Measurements from ENCODE around the gene THRAP3. TPM values are rescaled to one million over a fixed set of nuclear protein-coding genes. Genes with fewer than 3 reads are reported as not detected.
A peak's percentile ranks its signal among the peaks of the same experiment; 100 is the strongest.

Gene THRAP3
- total RNA-seq, 2 experiments from 2014 or later = 135 to 138 TPM

DNA sequence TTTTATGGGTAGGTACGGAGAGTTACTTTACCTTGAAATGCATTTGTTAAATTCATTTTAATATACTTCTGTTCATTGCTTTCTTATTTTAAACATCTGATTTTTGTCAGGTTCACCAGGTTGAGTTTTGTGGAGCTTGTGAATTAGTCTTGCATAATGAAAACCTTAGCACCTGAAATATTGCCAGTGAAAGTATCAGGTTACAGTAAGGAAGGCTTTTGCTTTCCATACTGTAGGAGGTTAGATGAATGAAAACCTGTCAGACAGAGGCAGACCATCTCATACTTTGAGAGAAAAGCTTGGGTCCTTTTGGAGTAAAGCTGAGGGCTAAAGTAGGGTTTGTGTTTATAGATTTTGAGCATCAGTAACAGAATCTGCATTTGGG is 34.7 kb downstream of the THRAP3 start:
- H3K4me3 Mint-ChIP-seq = no peak overlapping the region
- intact Hi-C loops (cut with micrococcal nuclease) = no loop called here
- no peak for DNase-seq
- no peaks in the 10 kb centered on the region for H3K9me3 Mint-ChIP-seq
- ChIA-PET POLR2A (no interaction called here), CTCF (no interaction called here)
- H3K36me3 Mint-ChIP-seq = peaks cover 19% of the 10 kb centered on the region
- H3K4me1 Mint-ChIP-seq (ENCODE audit: low read depth) = peaks cover 28% of the 10 kb centered on the region
- H3K27me3 Mint-ChIP-seq = no peaks in the 10 kb centered on the region
- H3K27ac Mint-ChIP-seq = no peak overlapping the region

DNA sequence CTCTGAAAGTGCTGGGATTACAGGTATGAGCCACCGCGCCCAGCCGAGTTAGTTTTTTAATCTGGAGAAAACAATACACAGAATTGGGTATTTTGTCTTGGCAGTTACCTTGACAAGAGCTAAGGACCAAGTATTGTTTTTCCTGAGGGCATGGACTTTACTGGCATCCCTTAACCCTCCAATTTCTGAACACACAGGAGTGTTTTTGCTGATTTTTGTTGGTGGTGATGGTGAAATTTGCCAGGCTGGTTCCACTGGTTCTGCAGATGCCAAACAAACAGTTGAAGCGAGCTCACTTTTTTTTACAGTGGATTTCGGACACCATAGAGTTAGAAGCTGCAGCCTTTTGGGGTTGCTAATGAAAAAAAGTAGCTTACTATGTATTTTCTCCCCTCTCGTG is 44.7 kb downstream of the THRAP3 start:
- POLR2A ChIA-PET = interaction anchor here (0.7 kb wide), 1 partner anchor 22 kb away, joined by 3 read pairs; no protein-coding TSS in a partner anchor
- H3K4me1 Mint-ChIP-seq (ENCODE audit: low read depth) = peaks cover 24% of the 10 kb centered on the region

DNA sequence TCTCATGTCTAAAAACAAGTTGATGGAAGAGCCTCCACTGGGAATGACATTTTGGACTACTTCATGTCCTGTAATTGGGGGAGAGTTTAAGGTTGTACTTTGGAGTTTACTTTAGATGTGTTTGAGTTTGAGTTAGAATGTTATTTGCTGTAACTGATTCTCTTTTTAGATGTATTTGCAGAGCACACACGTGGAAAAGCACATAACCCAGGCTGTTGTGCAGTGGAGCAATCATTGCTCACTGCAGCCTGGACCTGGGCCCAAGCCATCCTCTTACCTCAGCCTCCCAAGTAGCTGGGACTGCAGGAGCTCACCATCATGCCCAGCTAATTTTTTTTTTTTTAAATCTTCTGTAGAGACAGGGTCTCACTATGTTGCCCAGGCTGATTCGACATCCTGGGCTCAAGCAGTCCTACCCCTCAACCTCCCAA is 45.2 kb downstream of the THRAP3 start:
- H3K27ac Mint-ChIP-seq = no peak overlapping the region
- H3K4me3 Mint-ChIP-seq = no peak overlapping the region
- no peaks in the 10 kb centered on the region for H3K9me3 Mint-ChIP-seq
- H3K27me3 Mint-ChIP-seq = no peaks in the 10 kb centered on the region
- intact Hi-C loops (cut with micrococcal nuclease) = no loop called here
- CTCF ChIA-PET = interaction anchor here (0.6 to 1.9 kb wide), 3 partner anchors 16 to 31 kb away, joined by 3 to 6 read pairs (median 3); no protein-coding TSS in a partner anchor
- POLR2A ChIA-PET = no interaction called here
- DNase-seq = no peak
- H3K36me3 Mint-ChIP-seq = peaks cover 22% of the 10 kb centered on the region
- H3K4me1 Mint-ChIP-seq (ENCODE audit: low read depth) = peaks cover 21% of the 10 kb centered on the region

More for the DNA sequence above, 44.7 kb downstream of the THRAP3 start:
- CTCF ChIA-PET = interaction anchor here (0.6 to 1.9 kb wide), 3 partner anchors 17 to 31 kb away, joined by 3 to 6 read pairs (median 3); no protein-coding TSS in a partner anchor
- Mint-ChIP-seq H3K27me3 (no peaks in the 10 kb centered on the region), H3K27ac (no peak overlapping the region), H3K4me3 (no peak overlapping the region), H3K9me3 (no peaks in the 10 kb centered on the region), H3K36me3 (peaks cover 22% of the 10 kb centered on the region)
- intact Hi-C loops (cut with micrococcal nuclease) = no loop called here
- DNase-seq = no peak

DNA sequence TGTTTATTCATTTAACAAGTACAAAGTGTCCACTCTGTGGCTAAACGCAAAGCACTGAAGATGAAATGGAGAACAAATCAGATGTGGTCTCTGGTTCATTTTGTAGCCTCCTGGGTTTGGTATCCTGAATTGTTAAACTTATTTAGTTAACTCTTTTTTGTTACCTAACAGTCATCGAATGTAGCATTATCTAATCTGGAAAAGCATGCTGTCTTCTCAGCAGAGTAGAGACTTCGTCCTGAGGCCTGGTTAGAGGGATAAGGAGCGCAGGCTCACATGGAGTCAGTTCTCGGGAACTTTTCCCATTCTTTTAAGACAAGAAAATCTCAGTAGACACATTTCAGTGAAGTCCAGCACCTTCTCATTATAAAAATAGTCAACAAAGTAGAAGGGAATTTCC is 48.8 kb downstream of the THRAP3 start:
- Mint-ChIP-seq H3K9me3 (no peaks in the 10 kb centered on the region), H3K27ac (no peak overlapping the region)
- CTCF ChIA-PET = no interaction called here

DNA sequence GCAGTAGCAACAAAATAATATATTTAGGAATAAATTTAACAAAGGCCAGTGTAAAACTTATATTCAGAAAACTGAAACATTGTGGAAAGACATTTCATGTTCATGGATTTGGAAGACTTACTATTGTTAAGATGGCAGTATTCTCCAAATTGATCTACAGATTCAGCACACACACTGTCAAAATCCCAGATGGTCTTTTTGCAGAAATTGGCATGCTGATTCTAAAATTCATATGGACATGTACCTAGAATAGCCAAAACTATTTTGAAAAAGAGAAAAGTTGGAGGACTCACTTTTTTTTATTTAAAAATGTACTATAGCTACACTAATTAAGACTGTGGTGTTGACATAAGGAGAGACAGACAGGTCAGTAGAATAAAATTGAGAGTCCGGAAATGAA is 50.0 kb downstream of the THRAP3 start:
- Mint-ChIP-seq H3K27ac (no peak overlapping the region), H3K4me3 (no peak overlapping the region), H3K4me1 (ENCODE audit: low read depth) (peaks cover 18% of the 10 kb centered on the region), H3K9me3 (no peaks in the 10 kb centered on the region), H3K36me3 (peaks cover 19% of the 10 kb centered on the region), H3K27me3 (no peaks in the 10 kb centered on the region)
- no peak for DNase-seq
- ChIA-PET CTCF (interaction anchor here (1.6 kb wide), 1 partner anchor 11 kb away, joined by 7 read pairs; no protein-coding TSS in a partner anchor), POLR2A (no interaction called here)
- intact Hi-C loops (cut with micrococcal nuclease) = no loop called here

More for the DNA sequence above, 48.8 kb downstream of the THRAP3 start:
- H3K4me1 Mint-ChIP-seq (ENCODE audit: low read depth) = peaks cover 14% of the 10 kb centered on the region
- intact Hi-C loops (cut with micrococcal nuclease) = no loop called here
- no peaks in the 10 kb centered on the region for H3K27me3 Mint-ChIP-seq
- no peak overlapping the region for H3K4me3 Mint-ChIP-seq
- DNase-seq = no peak
- POLR2A ChIA-PET = no interaction called here
- peaks cover 23% of the 10 kb centered on the region for H3K36me3 Mint-ChIP-seq

DNA sequence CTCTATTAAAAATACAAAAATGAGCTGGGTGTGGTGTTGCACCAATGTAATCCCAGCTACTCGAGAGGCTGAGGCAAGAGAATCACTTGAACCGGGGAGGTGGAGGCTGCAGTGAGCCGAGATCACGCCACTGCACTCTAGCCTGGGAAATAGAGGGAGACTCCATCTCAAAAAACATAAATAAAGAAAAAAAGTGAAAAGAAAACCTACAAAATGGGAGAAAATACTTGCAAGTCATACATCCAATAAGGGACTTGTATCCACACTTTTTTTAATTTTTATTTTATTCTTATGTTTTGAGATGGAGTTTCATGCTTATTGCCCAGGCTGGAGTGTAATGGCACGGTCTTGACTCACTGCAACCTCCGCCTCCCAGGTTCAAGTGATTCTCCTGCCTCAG is 52.4 kb downstream of the THRAP3 start:
- intact Hi-C loops (cut with micrococcal nuclease) = no loop called here
- Mint-ChIP-seq H3K36me3 (peaks cover 16% of the 10 kb centered on the region), H3K9me3 (no peaks in the 10 kb centered on the region), H3K4me3 (no peak overlapping the region), H3K4me1 (ENCODE audit: low read depth) (peaks cover 37% of the 10 kb centered on the region), H3K27me3 (no peaks in the 10 kb centered on the region), H3K27ac (no peak overlapping the region)
- ChIA-PET POLR2A (no interaction called here), CTCF (no interaction called here)
- no peak for DNase-seq

DNA sequence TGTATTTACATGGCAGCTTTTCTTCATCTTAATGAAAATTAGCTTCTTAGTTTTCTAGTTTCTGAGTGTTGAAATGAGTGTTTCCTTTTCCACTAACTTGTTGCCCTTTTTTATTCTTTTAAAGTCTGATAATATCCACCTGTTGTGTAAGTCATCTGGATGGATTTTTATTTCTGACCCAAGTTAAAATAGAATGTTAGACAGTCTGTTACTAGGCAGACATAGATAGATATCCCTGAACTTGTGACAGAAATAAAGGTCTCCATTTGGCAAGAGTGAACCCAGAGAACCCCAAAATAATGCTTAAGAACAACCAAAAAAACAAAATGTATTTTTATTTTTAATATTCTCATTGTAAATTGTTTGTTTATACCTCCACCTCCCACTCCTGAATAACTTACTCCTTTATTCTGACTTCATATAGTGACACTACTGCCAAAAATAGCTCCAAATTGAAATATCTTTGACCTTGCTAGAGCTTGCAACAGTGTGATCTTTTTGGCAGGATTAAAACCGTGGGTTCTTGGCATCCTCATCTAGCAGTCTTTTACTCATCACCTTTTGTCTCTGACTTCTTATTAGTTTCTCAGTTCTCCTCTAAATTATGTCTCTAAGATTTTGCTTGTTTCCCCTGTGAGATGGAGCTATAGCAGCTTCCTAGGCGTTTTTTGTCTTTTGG is 55.0 kb downstream of the THRAP3 start:
- Mint-ChIP-seq H3K27me3 (no peaks in the 10 kb centered on the region), H3K9me3 (no peaks in the 10 kb centered on the region), H3K27ac (peak overlapping the region; percentile 18), H3K4me1 (ENCODE audit: low read depth) (peaks cover 38% of the 10 kb centered on the region), H3K36me3 (peaks cover 10% of the 10 kb centered on the region), H3K4me3 (no peak overlapping the region)
- ChIA-PET POLR2A (no interaction called here), CTCF (interaction anchor here (0.6 to 5.7 kb wide), 6 partner anchors 21 to 259 kb away, joined by 3 to 38 read pairs (median 3); partner anchors contain the start of gene TRAPPC3)
- DNase-seq = no peak
- intact Hi-C loops (cut with micrococcal nuclease) = no loop called here

DNA sequence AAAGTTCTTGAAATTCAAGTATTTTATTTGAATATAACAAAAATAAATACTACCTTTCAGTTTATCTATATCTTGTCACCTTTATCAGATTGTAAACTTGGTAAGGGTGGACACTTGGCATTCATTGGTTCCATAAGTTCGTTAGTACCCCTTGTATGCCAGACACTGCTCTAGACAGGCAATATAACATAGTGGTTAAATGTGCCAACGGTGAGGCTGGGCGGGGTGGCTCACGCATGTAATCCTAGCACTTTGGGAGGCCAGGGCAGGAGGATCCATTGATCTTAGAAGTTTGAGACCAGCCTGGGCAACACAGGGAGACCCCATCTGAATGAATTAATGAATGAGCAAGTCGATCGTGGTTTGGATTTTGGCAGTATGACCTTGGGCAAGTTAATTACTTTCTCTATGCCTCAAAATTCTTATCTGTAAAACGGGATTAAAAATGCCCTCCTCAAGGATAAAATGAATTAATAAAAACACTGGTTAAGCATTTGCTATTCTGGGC is 55.6 kb downstream of the THRAP3 start:
- Mint-ChIP-seq H3K27me3 (no peaks in the 10 kb centered on the region), H3K27ac (peak overlapping the region; percentile 68), H3K4me1 (ENCODE audit: low read depth) (peaks cover 38% of the 10 kb centered on the region), H3K9me3 (no peaks in the 10 kb centered on the region), H3K4me3 (no peak overlapping the region), H3K36me3 (peaks cover 9% of the 10 kb centered on the region)
- POLR2A ChIA-PET = interaction anchor here (2.1 kb wide), 1 partner anchor 21 kb away, joined by 9 read pairs; no protein-coding TSS in a partner anchor
- DNase-seq = no peak
- CTCF ChIA-PET = interaction anchor here (0.6 to 5.7 kb wide), 4 partner anchors 20 to 258 kb away, joined by 3 to 38 read pairs (median 3); partner anchors contain the start of gene TRAPPC3
- intact Hi-C loops (cut with micrococcal nuclease) = loop anchor here (5.0 kb wide), 1 partner anchor 183 kb away; no protein-coding TSS in a partner anchor

DNA sequence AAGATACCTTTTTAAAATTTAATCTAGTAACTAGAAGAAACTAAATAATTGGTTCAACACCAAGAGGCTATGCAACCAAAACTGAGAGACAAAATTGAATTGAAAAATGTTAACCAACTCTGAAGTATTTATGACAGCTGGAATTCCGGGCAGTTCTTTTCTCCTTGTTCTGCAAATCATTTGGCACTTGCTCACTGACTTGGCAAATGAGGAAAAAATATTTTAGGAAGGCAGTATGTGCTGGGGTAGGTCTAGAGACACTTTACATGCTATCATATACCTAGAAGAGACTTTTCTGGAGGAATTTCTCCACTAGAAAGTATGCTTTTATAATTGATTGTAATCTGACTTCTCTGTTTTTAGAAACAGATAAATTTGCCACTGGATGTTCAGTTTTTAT is 59.8 kb downstream of the THRAP3 start:
- ChIA-PET POLR2A (no interaction called here), CTCF (interaction anchor here (1.7 to 5.7 kb wide), 3 partner anchors 16 to 134 kb away, joined by 5 to 38 read pairs (median 8); partner anchors contain the start of genes THRAP3 and TRAPPC3)

DNA sequence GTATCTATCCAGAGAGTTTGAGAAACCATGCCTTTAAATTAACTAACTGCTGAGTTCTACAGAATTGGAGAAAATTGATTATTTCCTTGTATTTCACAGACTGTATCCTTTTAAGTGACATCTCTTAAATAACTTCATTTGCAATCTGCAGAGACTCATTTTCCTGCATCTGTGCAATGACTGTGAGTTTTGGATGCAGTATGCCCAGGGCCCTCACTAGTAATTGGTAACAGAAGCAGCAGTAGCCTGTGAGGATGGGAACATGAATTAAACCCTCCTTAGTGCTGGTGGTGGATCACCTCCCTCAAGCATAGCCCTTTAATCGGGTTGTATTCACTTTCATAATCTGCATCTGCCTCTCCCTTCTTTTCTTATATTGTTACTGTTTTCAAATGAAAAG is 60.3 kb downstream of the THRAP3 start:
- peak overlapping the region; percentile 26 for H3K27ac Mint-ChIP-seq
- ChIA-PET CTCF (interaction anchor here (1.4 to 5.7 kb wide), 11 partner anchors 10 to 185 kb away, joined by 3 to 54 read pairs (median 8); partner anchors contain the start of genes THRAP3 and TRAPPC3), POLR2A (no interaction called here)
- intact Hi-C loops (cut with micrococcal nuclease) = loop anchor here (2.0 to 5.0 kb wide), 2 partner anchors 60 to 187 kb away; partner anchors contain the start of gene THRAP3
- DNase-seq = no peak
- no peaks in the 10 kb centered on the region for H3K9me3 Mint-ChIP-seq
- H3K36me3 Mint-ChIP-seq = peaks cover 42% of the 10 kb centered on the region
- peaks cover 45% of the 10 kb centered on the region for H3K4me1 Mint-ChIP-seq (ENCODE audit: low read depth)
- no peaks in the 10 kb centered on the region for H3K27me3 Mint-ChIP-seq
- H3K4me3 Mint-ChIP-seq = no peak overlapping the region

More for the DNA sequence above, 59.8 kb downstream of the THRAP3 start:
- peak overlapping the region; percentile 26 for H3K27ac Mint-ChIP-seq
- H3K9me3 Mint-ChIP-seq = no peaks in the 10 kb centered on the region
- H3K27me3 Mint-ChIP-seq = no peaks in the 10 kb centered on the region
- H3K4me3 Mint-ChIP-seq = no peak overlapping the region
- no peak for DNase-seq
- H3K36me3 Mint-ChIP-seq = peaks cover 39% of the 10 kb centered on the region
- peaks cover 49% of the 10 kb centered on the region for H3K4me1 Mint-ChIP-seq (ENCODE audit: low read depth)
- intact Hi-C loops (cut with micrococcal nuclease) = loop anchor here (2.0 to 5.0 kb wide), 2 partner anchors 59 to 187 kb away; partner anchors contain the start of gene THRAP3

DNA sequence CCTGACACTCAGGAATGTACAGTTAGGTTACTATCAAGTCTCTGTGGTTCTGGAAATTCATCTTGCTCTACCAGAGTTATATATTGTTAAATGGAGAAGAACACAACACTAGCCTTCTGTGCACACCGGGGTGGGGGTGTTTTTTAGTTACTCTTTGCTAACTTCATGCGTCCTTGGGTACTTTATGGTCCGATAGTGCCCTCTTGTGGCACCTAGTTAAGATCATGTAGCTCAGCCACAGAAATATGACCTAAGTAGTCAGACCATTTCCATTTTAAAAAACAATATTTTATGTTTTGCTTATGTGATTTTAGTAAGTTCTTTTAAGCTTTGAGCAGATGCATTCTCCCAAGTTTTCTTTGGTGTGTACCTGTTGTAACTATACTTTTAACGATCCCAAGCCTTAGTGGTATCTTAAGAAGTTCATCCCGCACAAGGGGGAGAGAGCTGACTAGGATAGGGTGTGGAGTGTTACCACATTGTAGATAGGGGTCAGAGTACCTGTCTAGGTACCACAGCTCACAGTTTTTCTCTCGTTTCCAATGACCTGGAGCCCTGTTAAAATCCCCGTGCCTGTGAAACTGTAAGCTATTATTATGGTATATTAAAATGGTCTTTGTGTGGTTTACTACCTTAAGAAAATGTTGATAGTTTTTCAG is 61.3 kb downstream of the THRAP3 start:
- CTCF ChIA-PET = interaction anchor here (0.6 to 3.8 kb wide), 49 partner anchors 9 to 199 kb away, joined by 3 to 54 read pairs (median 4); partner anchors contain the start of genes ADPRS, MAP7D1, SH3D21 and THRAP3
- intact Hi-C loops (cut with micrococcal nuclease) = loop anchor here (1.0 to 2.0 kb wide), 2 partner anchors 61 to 136 kb away; partner anchors contain the start of genes THRAP3 and TRAPPC3
- Mint-ChIP-seq H3K27me3 (no peaks in the 10 kb centered on the region), H3K4me3 (no peak overlapping the region), H3K36me3 (peaks cover 48% of the 10 kb centered on the region), H3K27ac (peak overlapping the region; percentile 80), H3K9me3 (no peaks in the 10 kb centered on the region), H3K4me1 (ENCODE audit: low read depth) (peaks cover 36% of the 10 kb centered on the region)
- POLR2A ChIA-PET = interaction anchor here (0.7 to 1.5 kb wide), 4 partner anchors 15 to 136 kb away, joined by 3 to 9 read pairs (median 4); partner anchors contain the start of genes THRAP3 and TRAPPC3
- DNase-seq = peak; percentile 68
